ENCODE results near the gene FIBP.

Gene FIBP

DNA sequence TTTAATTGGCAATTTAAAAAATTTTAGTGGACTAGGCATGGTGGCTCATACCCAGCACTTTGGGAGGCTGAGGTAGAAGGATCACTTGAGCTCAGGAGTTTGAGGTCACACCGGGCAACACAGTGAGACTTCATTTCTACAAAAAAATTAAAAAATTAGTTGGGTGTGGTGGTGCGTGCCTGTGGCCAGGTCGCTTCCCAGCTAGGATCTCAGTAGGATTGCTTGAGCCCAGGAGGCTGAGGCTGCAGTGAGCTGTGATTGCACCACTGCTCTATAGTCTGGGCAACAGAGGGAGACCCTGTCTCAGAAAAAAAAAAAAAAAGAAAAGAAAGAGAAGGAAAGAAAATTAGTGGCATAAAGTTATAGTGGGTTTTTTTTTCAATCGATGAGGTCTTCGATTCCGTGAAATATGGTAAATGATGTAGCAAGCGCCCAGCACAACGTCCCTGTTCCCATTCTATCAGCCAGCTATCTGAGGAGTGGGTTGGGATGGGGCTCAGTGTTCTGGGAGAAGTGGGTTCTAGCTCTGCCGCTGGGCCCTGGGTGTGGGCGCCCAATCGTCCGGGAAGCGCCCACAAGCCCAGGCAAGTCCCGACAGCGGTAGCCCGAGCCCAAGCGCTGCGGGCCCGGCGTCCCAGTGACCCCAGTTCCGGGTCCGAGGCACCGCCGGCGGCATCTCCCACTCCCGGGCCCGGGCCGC is 10.5 kb upstream of the FIBP start:
- TF ChIP-seq, protein P1, sequence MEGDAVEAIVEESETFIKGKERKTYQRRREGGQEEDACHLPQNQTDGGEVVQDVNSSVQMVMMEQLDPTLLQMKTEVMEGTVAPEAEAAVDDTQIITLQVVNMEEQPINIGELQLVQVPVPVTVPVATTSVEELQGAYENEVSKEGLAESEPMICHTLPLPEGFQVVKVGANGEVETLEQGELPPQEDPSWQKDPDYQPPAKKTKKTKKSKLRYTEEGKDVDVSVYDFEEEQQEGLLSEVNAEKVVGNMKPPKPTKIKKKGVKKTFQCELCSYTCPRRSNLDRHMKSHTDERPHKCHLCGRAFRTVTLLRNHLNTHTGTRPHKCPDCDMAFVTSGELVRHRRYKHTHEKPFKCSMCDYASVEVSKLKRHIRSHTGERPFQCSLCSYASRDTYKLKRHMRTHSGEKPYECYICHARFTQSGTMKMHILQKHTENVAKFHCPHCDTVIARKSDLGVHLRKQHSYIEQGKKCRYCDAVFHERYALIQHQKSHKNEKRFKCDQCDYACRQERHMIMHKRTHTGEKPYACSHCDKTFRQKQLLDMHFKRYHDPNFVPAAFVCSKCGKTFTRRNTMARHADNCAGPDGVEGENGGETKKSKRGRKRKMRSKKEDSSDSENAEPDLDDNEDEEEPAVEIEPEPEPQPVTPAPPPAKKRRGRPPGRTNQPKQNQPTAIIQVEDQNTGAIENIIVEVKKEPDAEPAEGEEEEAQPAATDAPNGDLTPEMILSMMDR (IDR thresholded peaks at IDR 0.05; ENCODE audit: control extremely low read depth, extremely low read depth, low read depth, missing control alignments) = no peak
- no peak for DNase-seq (ENCODE audit: extremely low spot score)
- ChIA-PET CTCF (interaction anchor here (1.6 to 14.6 kb wide), 4 partner anchors 9 to 119 kb away, joined by 4 to 199 read pairs (median 8); partner anchors contain the start of genes CCDC85B, CTSW and FIBP), POLR2A (no interaction called here)

DNA sequence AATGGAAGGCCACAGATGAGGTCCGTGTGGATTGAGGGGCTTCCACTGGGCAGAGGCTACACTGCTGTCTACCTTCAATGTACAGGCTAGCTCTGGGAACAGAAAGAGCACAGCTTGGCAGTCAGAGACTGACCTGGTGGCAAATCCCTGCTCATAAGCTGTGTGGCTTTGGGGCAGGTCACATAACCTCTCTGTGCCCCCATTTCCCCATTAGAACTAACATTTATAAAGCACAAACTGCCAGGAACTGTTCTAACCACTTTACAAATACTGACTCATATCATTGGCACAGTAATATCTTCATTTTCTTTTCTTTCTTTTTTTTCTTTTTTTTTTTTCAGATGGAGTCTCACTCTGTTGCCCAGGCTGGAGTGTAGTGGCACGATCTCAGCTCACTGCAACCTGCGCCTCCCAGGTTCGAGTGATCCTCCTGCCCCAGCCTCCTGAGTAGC is 8.8 kb upstream of the FIBP start:
- ChIA-PET CTCF (interaction anchor here (1.1 to 14.6 kb wide), 2 partner anchors 15 to 149 kb away, joined by 3 to 199 read pairs; partner anchors contain the start of genes CTSW and FIBP), POLR2A (no interaction called here)
- DNase-seq (ENCODE audit: extremely low spot score) = no peak
- TF ChIP-seq, protein P1 (IDR thresholded peaks at IDR 0.05; ENCODE audit: control extremely low read depth, extremely low read depth, low read depth, missing control alignments) = no peak

DNA sequence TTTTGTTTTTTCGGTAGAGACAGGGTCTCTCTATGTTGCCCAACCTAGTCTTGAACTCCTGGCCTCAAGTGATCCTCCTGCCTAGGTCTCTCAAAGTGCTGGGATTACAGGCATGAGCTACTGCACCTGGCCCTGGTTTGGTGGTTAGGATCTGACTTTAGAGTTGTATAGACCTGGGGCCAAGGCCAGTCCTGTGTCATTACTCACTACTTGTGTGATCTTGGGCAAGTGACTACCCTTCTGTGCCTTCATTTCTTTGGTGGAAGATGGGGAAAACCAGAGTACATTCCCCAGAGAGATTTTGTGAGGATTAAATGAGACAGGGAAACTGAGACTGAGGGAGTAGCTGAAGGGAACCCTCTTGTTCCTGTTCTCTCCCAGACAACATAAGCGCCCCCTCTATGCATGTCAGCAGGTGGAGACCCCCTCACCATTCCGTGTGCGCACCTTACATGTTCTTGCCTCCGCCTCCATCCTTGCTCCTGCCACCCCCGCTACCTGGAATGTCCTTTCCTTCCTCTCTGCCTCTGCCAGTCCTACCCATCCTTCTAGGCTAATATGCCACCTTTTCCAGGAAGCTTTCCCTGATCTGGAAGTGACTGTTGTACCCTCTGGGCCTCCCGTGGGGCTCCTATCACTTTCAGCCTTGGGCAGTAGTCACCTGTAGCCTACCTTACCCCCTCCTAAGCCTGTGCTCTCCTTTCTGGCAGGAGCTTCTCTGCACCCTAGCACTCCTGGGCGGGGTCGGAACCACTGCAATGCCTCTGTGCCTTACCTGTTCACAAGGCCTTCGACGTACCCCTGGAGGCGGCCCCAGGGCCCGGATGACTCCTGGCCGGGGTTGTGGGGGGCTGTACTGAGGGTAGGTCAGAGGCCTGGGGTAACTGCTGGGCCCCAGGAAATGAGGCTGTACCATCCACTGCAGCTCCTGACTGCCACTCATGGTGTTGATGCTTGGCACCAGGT is 8.0 kb upstream of the FIBP start:
- POLR2A ChIA-PET = interaction anchor here (0.6 kb wide), 2 partner anchors 72 to 922 kb away, joined by 3 to 9 read pairs; no protein-coding TSS in a partner anchor
- DNase-seq (ENCODE audit: extremely low spot score) = no peak
- CTCF ChIA-PET = interaction anchor here (1.0 to 14.6 kb wide), 7 partner anchors 10 to 149 kb away, joined by 3 to 199 read pairs (median 3); partner anchors contain the start of genes CTSW, FIBP and MUS81
- TF ChIP-seq, protein P1 (IDR thresholded peaks at IDR 0.05; ENCODE audit: control extremely low read depth, extremely low read depth, low read depth, missing control alignments) = no peak

DNA sequence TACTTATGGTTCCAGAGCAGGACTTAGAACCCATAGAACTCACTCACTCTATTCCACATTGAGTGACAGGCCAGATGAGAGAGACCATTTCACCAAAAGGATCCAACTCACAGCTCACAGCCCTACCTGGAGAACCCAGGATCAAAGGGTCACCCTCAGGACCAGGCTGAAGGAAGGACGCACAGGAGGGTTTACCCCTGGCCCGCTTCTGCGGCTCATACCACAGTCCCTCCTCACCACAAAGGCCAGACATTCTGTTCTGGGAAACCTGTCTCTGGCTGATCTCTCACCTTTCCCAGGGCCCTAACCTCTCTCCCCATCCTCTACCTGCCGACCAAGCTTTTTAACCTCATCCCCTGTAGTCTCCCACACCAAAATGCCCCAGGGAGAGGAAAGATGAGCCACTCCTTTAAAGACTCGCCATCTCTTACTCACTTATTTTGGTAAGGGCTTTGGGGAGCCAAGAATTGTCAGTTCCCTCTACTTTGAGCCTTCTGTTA is 7.3 kb upstream of the FIBP start:
- ChIA-PET POLR2A (interaction anchor here (0.6 to 0.7 kb wide), 2 partner anchors 715 to 922 kb away, joined by 6 to 9 read pairs; no protein-coding TSS in a partner anchor), CTCF (interaction anchor here (1.0 to 14.6 kb wide), 6 partner anchors 11 to 93 kb away, joined by 3 to 199 read pairs (median 3); partner anchors contain the start of genes CTSW, FIBP and MUS81)
- no peak for DNase-seq (ENCODE audit: extremely low spot score)
- TF ChIP-seq, protein P1 (IDR thresholded peaks at IDR 0.05; ENCODE audit: control extremely low read depth, extremely low read depth, low read depth, missing control alignments) = no peak

DNA sequence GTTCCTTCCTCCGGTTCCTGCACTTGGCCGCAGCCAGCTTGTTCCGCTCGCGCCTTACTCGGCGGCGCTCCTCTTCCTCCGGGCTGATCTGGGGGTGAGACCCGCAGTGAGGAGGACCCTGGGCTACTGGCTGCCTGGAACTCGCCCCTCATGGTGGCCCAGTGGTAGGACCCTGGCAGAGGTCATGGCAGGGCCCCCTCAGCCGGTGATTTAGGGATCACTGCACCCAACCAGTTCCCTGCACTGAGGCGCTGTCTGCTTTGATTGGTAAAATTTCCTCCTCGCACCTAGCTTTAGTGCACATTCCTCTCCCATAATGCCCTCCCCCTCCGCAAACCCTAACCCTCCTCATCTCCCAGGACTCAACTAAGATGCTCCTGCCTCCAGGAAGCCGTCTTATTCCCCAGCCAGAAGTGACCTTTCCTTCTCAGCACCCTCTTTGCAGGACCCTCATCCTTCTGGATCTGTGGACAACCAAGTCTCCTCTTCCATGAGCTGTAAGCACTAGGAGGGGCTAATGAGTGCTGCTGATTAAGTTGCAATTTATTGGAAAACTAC is 5.8 kb upstream of the FIBP start:
- TF ChIP-seq, protein P1 (IDR thresholded peaks at IDR 0.05; ENCODE audit: control extremely low read depth, extremely low read depth, low read depth, missing control alignments) = no peak
- DNase-seq (ENCODE audit: extremely low spot score) = no peak
- POLR2A ChIA-PET = no interaction called here
- CTCF ChIA-PET = interaction anchor here (1.1 to 19.3 kb wide), 5 partner anchors 9 to 94 kb away, joined by 3 to 535 read pairs (median 80); partner anchors contain the start of genes CFL1, CTSW, EFEMP2 and FIBP

Measured in GM10248 (cell line).